HG02884 (cell line): ENCODE measurements around the gene SHROOM3.
"Not testable (repeated sequence)": the region's sequence is repeated elsewhere in the genome, so short reads cannot be mapped to it uniquely, and the experiment has no call there.

Source experiments
- ATAC-seq: cut with Tn5 transposase; IDR thresholded peaks from one replicate; pipeline ENCODE4 v1.9.1; 2021; ENCODE audit warnings: mild to moderate bottlenecking, moderate library complexity; ENCODE audit not compliant: unreplicated experiment

Gene SHROOM3

GRCh38 chr4:76708971-76709771 is 274.1 kb downstream of the SHROOM3 start:
- no peak for ATAC-seq

GRCh38 chr4:76709772-76710090 is 274.7 kb downstream of the SHROOM3 start:
- ATAC-seq = no peak

- no peak for ATAC-seq
Observed at GRCh38 chr4:76712564-76712963, 277.5 kb downstream of the SHROOM3 start.

GRCh38 chr4:76714226-76714625 is 279.2 kb downstream of the SHROOM3 start:
- ATAC-seq = no peak

- ATAC-seq = no peak
Observed at GRCh38 chr4:76716020-76716419, 281.0 kb downstream of the SHROOM3 start.

GRCh38 chr4:76716658-76717057 is 281.6 kb downstream of the SHROOM3 start:
- no peak for ATAC-seq

- ATAC-seq = no peak
Observed at GRCh38 chr4:76717431-76717830, 282.4 kb downstream of the SHROOM3 start.

- no peak for ATAC-seq
Observed at GRCh38 chr4:76718021-76718420, 283.0 kb downstream of the SHROOM3 start.

- no peak for ATAC-seq
Observed at GRCh38 chr4:76718831-76719230, 283.8 kb downstream of the SHROOM3 start.

GRCh38 chr4:76720121-76720520 is 285.1 kb downstream of the SHROOM3 start:
- ATAC-seq = no peak

GRCh38 chr4:76722146-76722545 is 287.1 kb downstream of the SHROOM3 start:
- ATAC-seq = not testable (repeated sequence)

GRCh38 chr4:76722838-76723237 is 287.8 kb downstream of the SHROOM3 start:
- ATAC-seq = no peak

- no peak for ATAC-seq
Observed at GRCh38 chr4:76723373-76723772, 288.3 kb downstream of the SHROOM3 start.

- no peak for ATAC-seq
Observed at GRCh38 chr4:76723924-76724323, 288.9 kb downstream of the SHROOM3 start.

GRCh38 chr4:76725039-76725438 is 290.0 kb downstream of the SHROOM3 start:
- ATAC-seq = no peak

- no peak for ATAC-seq
Observed at GRCh38 chr4:76726176-76726575, 291.1 kb downstream of the SHROOM3 start.

GRCh38 chr4:76726631-76727030 is 291.6 kb downstream of the SHROOM3 start:
- no peak for ATAC-seq

GRCh38 chr4:76727934-76728333 is 292.9 kb downstream of the SHROOM3 start:
- not testable (repeated sequence) for ATAC-seq

- no peak for ATAC-seq
Observed at GRCh38 chr4:76729460-76729859, 294.4 kb downstream of the SHROOM3 start.

- ATAC-seq = no peak
Observed at GRCh38 chr4:76729980-76730379, 295.0 kb downstream of the SHROOM3 start.

- no peak for ATAC-seq
Observed at GRCh38 chr4:76732246-76732645, 297.2 kb downstream of the SHROOM3 start.

- ATAC-seq = no peak
Observed at GRCh38 chr4:76733068-76733771, 298.2 kb downstream of the SHROOM3 start.
